Measurements from ENCODE around the gene HOXD3. TPM values are rescaled to one million over a fixed set of nuclear protein-coding genes. Genes with fewer than 3 reads are reported as not detected.

The HOXD3 gene
- total and polyA plus RNA-seq, 8 donors, result 0.15 to 1.0 (median 0.40) TPM; not detected in 1

DNA sequence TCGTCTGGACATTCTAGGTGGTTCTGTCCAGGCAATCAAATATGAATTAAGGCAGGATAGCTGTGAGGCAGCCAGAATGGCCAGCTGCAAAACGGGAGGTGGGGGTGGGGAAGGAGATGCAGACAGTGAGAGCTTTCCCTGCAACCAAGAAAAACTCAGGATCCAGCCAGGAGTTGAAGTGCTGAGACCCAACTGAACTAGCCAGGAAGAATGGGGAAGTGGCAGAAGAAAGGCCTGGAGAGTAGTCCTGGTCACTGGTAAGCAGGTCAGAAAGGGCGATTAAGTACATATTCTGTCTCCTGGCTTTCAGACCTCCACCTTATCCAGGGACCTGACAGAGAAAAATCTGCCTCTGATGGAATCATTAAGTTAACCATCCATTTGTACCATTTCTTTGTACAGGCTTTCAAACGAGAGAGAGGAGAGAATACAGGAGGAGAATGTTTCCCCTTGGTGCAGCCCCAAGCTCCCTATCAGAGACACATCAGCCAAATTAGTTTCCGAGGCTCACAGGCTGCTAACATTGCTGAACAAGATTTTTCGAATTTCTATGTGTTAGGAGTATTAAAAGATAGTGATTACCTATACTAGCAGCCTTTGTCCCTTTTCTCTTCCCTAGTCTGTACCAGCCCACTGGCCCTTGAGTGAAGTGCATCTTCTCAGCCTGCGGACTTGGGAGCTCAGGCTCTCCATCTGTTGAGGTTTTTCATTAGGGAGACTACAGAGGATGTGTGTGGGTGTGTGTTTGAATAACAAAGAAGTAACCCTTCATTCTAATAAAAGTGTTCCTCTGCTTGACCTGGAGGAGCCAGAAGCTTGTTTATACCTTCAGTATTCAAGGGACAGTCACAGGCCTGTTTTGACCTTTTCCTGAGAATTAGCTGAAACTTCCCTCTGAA lies 18.9 kb downstream of the HOXD3 start:
- no peak overlapping the region for H3K27ac ChIP-seq
- TF ChIP-seq, protein P1, sequence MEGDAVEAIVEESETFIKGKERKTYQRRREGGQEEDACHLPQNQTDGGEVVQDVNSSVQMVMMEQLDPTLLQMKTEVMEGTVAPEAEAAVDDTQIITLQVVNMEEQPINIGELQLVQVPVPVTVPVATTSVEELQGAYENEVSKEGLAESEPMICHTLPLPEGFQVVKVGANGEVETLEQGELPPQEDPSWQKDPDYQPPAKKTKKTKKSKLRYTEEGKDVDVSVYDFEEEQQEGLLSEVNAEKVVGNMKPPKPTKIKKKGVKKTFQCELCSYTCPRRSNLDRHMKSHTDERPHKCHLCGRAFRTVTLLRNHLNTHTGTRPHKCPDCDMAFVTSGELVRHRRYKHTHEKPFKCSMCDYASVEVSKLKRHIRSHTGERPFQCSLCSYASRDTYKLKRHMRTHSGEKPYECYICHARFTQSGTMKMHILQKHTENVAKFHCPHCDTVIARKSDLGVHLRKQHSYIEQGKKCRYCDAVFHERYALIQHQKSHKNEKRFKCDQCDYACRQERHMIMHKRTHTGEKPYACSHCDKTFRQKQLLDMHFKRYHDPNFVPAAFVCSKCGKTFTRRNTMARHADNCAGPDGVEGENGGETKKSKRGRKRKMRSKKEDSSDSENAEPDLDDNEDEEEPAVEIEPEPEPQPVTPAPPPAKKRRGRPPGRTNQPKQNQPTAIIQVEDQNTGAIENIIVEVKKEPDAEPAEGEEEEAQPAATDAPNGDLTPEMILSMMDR (IDR thresholded peaks at IDR 0.05), result no peak
- DNase-seq, result no peak

DNA sequence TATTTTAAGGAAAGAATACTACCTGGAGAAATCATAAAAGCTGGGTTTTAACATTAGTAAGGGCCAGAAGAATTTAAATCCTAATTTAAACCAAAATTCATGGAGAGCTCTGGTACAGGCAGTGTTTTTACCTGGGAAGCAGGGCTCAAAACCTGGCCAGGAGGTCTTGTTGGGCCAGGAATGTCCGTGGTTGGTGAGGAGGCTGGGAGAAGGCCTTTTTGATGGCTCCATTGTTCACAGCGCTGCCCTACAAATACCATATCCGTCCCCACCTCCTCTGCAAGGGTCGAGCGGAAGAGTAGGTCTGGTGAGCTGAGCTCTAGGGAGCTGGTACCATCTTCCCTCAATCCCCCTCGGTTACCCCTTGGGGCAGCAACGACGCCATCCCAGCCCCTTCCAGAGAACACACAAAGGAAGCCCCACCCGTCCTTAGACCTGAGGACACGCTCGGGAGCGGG lies 20.5 kb downstream of the HOXD3 start:
- Histone ChIP-seq H3K27ac (no peak overlapping the region), H3K9me3 (no peaks in the 10 kb centered on the region), H3K4me3 (no peak overlapping the region), H3K4me1 (peaks cover 0 to 9% of the 10 kb centered on the region in 2 donors), H3K36me3 (no peaks in the 10 kb centered on the region), H3K27me3 (peaks cover 63 to 100% of the 10 kb centered on the region in 2 donors)
- intact Hi-C loops (cut with DNase I), result no loop called here
- TF ChIP-seq, protein P1 (IDR thresholded peaks at IDR 0.05), result no peak
- DNase-seq (no peak), ATAC-seq (no peak)

More for the DNA sequence above, 18.9 kb downstream of the HOXD3 start:
- H3K9me3 ChIP-seq, result no peaks in the 10 kb centered on the region
- H3K27me3 ChIP-seq, result peaks cover 80 to 100% of the 10 kb centered on the region in 2 donors
- no peak for ATAC-seq
- H3K4me3 ChIP-seq, result no peak overlapping the region
- intact Hi-C loops (cut with DNase I), result no loop called here
- H3K36me3 ChIP-seq, result no peaks in the 10 kb centered on the region
- H3K4me1 ChIP-seq, result peaks cover 0 to 9% of the 10 kb centered on the region in 2 donors

DNA sequence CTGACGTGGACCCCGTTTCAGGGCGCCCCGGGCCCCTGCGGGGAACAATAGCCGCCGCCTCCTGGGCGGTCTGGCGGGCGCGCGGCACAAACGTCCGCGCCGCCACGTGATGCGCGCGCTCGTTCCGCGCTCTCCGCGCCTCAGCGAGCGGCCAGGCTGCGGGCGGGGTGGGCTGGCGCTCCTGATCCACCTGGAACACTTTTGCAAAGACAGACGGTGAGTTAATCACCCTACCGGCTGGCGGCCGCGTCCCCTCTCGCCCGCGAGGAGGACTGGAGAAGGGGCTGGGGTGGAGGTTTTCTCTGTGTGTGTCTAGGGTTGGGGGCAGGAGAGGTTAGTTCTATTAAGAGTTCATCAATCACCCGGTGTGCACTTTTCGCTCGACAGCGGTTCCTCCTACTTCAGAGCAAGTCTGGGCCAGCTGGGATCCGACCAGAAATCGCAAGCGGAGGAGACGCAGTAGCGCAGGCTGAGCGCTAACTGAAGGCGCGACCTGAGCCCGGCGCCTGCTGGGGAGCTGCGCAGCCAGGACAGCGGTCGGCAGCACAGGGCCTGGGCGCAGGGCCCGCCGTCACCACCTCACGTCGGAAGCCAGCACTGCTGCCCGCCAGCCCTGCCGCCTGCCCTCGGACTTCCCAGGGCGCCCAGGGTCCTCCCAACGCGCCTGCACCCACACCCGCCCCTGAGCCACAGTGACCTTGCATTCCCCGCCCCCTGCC lies 21.1 kb downstream of the HOXD3 start:
- Histone ChIP-seq H3K27ac (no peak overlapping the region), H3K27me3 (peaks cover 58 to 100% of the 10 kb centered on the region in 2 donors), H3K36me3 (no peaks in the 10 kb centered on the region), H3K4me3 (peak overlapping the region in 1 of 2 donors; percentile 17), H3K9me3 (no peaks in the 10 kb centered on the region), H3K4me1 (peaks cover 0 to 9% of the 10 kb centered on the region in 2 donors)
- intact Hi-C loops (cut with DNase I), result no loop called here
- TF ChIP-seq, protein P1 (IDR thresholded peaks at IDR 0.05), result no peak
- DNase-seq (no peak), ATAC-seq (peak; percentile 47)

DNA sequence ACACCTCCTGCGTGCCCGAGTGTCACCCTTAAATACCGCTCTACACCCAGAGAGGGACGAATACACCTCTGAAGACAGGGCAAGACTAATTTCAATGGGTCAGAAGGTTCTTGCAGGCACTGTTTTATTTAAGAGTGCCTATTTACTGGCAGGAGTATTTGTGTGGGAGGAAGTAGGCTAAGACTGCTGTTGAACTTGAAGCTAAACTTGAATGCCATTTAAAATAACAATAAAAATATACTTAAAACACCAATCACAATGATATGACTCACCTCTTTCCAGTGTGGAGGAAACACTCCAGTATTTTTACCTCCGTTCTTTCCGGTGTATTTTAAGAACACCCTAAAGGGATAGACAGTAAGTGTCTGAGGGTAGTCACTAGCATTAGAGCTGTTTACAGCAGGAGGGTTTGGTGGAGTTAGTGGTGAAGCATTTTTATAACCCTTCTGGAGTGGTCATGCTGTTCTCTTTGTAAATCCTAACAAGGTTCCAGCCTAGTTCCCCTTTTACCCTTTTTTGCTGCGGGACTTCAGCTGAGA lies 21.7 kb downstream of the HOXD3 start:
- DNase-seq (no peak), ATAC-seq (peak; percentile 87)
- Histone ChIP-seq H3K4me3 (peak overlapping the region in 1 of 2 donors; percentile 17), H3K36me3 (no peaks in the 10 kb centered on the region), H3K27me3 (peaks cover 51 to 100% of the 10 kb centered on the region in 2 donors), H3K4me1 (peaks cover 0 to 9% of the 10 kb centered on the region in 2 donors), H3K9me3 (no peaks in the 10 kb centered on the region), H3K27ac (no peak overlapping the region)
- intact Hi-C loops (cut with DNase I), result no loop called here
- TF ChIP-seq, protein P1 (IDR thresholded peaks at IDR 0.05), result no peak

All from left lung (tissue), 10 donors.